NCI-H524 treated with DMSO at 0.1 percent for 48 hours (cell line): ENCODE results near the gene NAT8.
"Not testable (repeated sequence)": the region's sequence is repeated elsewhere in the genome, so short reads cannot be mapped to it uniquely, and the experiment has no call there.

Source experiments
- DNase-seq: peaks from one replicate; lab custom pipeline; 2025; lab: John Stamatoyannopoulos, UW

The NAT8 gene

GRCh38 chr2:73636977-73637376, 5.2 kb downstream of the NAT8 start:
- not testable (repeated sequence) for DNase-seq

GRCh38 chr2:73630662-73631266, 11.5 kb downstream of the NAT8 start:
- DNase-seq, result not testable (repeated sequence)

GRCh38 chr2:73628493-73628892, 13.7 kb downstream of the NAT8 start:
- not testable (repeated sequence) for DNase-seq

GRCh38 chr2:73626237-73626636, 16.0 kb downstream of the NAT8 start:
- DNase-seq, result not testable (repeated sequence)

- DNase-seq, result not testable (repeated sequence)
Measured at GRCh38 chr2:73624625-73625024, 17.6 kb downstream of the NAT8 start.

- not testable (repeated sequence) for DNase-seq
Measured at GRCh38 chr2:73624036-73624435, 18.2 kb downstream of the NAT8 start.

GRCh38 chr2:73619925-73620324, 22.3 kb downstream of the NAT8 start:
- DNase-seq, result not testable (repeated sequence)

- DNase-seq, result no peak
Measured at GRCh38 chr2:73614997-73615396, 27.2 kb downstream of the NAT8 start.

GRCh38 chr2:73614105-73614504, 28.1 kb downstream of the NAT8 start:
- no peak for DNase-seq

GRCh38 chr2:73611867-73612266, 30.4 kb downstream of the NAT8 start:
- DNase-seq, result no peak

GRCh38 chr2:73611193-73611592, 31.0 kb downstream of the NAT8 start:
- DNase-seq, result no peak

- no peak for DNase-seq
Measured at GRCh38 chr2:73610111-73610510, 32.1 kb downstream of the NAT8 start.

GRCh38 chr2:73604589-73604988, 37.6 kb downstream of the NAT8 start:
- DNase-seq, result not testable (repeated sequence)

- DNase-seq, result not testable (repeated sequence)
Measured at GRCh38 chr2:73603099-73603588, 39.1 kb downstream of the NAT8 start.

GRCh38 chr2:73601780-73602179, 40.4 kb downstream of the NAT8 start:
- DNase-seq, result no peak

GRCh38 chr2:73594251-73594650, 48.0 kb downstream of the NAT8 start:
- DNase-seq, result no peak

GRCh38 chr2:73593680-73594079, 48.5 kb downstream of the NAT8 start:
- no peak for DNase-seq
